ENCODE data around the gene DDX41. TPM values are rescaled to one million over a fixed set of nuclear protein-coding genes. Genes with fewer than 3 reads are reported as not detected.

Gene DDX41
- total and polyA plus RNA-seq, 2 of the 13 experiments (the other 11 are each of a cell fraction or from before 2014, with no cell fraction given) = 62.8 to 105 TPM

- no peak for FAIRE-seq
Measured at GRCh38 chr5:177479774-177480173, 37.0 kb downstream of the DDX41 start.

More at GRCh38 chr5:177479774-177480173, 37.0 kb downstream of the DDX41 start:
- intact Hi-C loops (cut with micrococcal nuclease; ENCODE audit: unreplicated experiment) (no loop called here), in situ Hi-C loops (cut with HindIII; ENCODE audit: extremely low pct_ligation_motif_present, low pct_unique_long_range_greater_than_20kb) (no loop called here)
- CTCF ChIA-PET (ENCODE audit: low intra/inter-chr PET ratio, low total read pairs) = no interaction called here
- TF ChIP-seq ZMYM2 (CRISPR knock-in tag; IDR thresholded peaks at IDR 0.05) (no peak), RARG (CRISPR knock-in tag; IDR thresholded peaks at IDR 0.05; ENCODE audit: low read depth) (no peak), ZBTB44 (CRISPR knock-in tag; IDR thresholded peaks at IDR 0.05) (no peak), ARNT (IDR thresholded peaks at IDR 0.05) (no peak), AKAP8 (CRISPR knock-in tag; IDR thresholded peaks at IDR 0.05) (no peak), ZBTB8A (CRISPR knock-in tag; IDR thresholded peaks at IDR 0.05; ENCODE audit: borderline replicate concordance, low read depth) (no peak), SMARCE1 (IDR thresholded peaks at IDR 0.05; ENCODE audit: borderline replicate concordance) (no peak)
- Histone ChIP-seq H3K9ac (ENCODE audit: insufficient read depth, low read depth, low read length) (no peak overlapping the region), H3K27ac (ENCODE audit: extremely low read length, insufficient read depth, low read length) (no peak overlapping the region), H3K4me3 (replicated peaks in 1 of 3; ENCODE audit: insufficient read depth in 1 of 3, low read depth in 2 of 3, low read length in 3 of 3) (no peak overlapping the region), H2AFZ (ENCODE audit: low read length) (no peak overlapping the region), H3K4me1 (ENCODE audit: insufficient read depth, low read length) (peaks cover 47% of the 10 kb centered on the region), H3K27me3 (ENCODE audit: control insufficient read depth in 1 of 2, insufficient read depth in 2 of 2, low read length in 2 of 2) (no peaks in the 10 kb centered on the region), H3K36me3 (replicated peaks in 1 of 2; ENCODE audit: control insufficient read depth in 1 of 2, insufficient read depth in 2 of 2, low read length in 2 of 2) (no peaks in the 10 kb centered on the region), H3K4me2 (ENCODE audit: low read depth, low read length) (no peak overlapping the region), H4K20me1 (ENCODE audit: insufficient read depth, low read length) (no peaks in the 10 kb centered on the region), H3K79me2 (ENCODE audit: insufficient read depth, low read length) (no peaks in the 10 kb centered on the region), H3K9me3 (ENCODE audit: low read length) (no peaks in the 10 kb centered on the region)
- no TSS peak for BruUV-seq (replicated peaks)
- WGBS (ENCODE audit: low lambda C conversion rate) = 80% methylated on average over 14 of the region's 14 CpGs
- POLR2A ChIA-PET = interaction anchor here (4.9 kb wide), 1 partner anchor 17 kb away, joined by 42 read pairs; the partner anchor contains the start of gene PDLIM7
- ATAC-seq = no peak
- no peak for DNase-seq (ENCODE audit: low spot score)

All from HepG2 (cell line).